Trophoblast cell (in vitro differentiated cells and primary cell): Measurements from ENCODE around the gene MSANTD2.

Experiments
- DNase-seq, 2 donors: peaks; one replicate each; pipeline ENCODE4 v3.0.0-alpha.2; 2016
- H2AFZ ChIP-seq: 2 replicates; pipeline ENCODE4 v1.6.1; 2013; ENCODE audit warnings: low read length, moderate library complexity, mild to moderate bottlenecking; ENCODE audit not compliant: insufficient read depth, poor library complexity
- H2AK5ac ChIP-seq: 2 replicates; pipeline ENCODE4 v1.6.1; 2013; ENCODE audit warnings: mild to moderate bottlenecking, low read length
- H2BK120ac ChIP-seq: 2 replicates; pipeline ENCODE4 v1.6.1; 2013; ENCODE audit warnings: low read length, mild to moderate bottlenecking, moderate library complexity; ENCODE audit not compliant: insufficient read depth, poor library complexity
- H2BK12ac ChIP-seq: 2 replicates; pipeline ENCODE4 v1.6.1; 2013; ENCODE audit warnings: mild to moderate bottlenecking, low read length, moderate library complexity
- H2BK5ac ChIP-seq: 2 replicates; pipeline ENCODE4 v1.6.1; 2013; ENCODE audit warnings: low read length, low read depth, moderate library complexity, mild to moderate bottlenecking; ENCODE audit not compliant: poor library complexity
- H3K14ac ChIP-seq: 2 replicates; pipeline ENCODE4 v1.6.1; 2013; ENCODE audit warnings: mild to moderate bottlenecking, low read length
- H3K18ac ChIP-seq: 2 replicates; pipeline ENCODE4 v1.6.1; 2013; ENCODE audit warnings: mild to moderate bottlenecking, low read length
- H3K23ac ChIP-seq: 2 replicates; pipeline ENCODE4 v1.6.1; 2013; ENCODE audit warnings: low read length
- H3K27ac ChIP-seq: 2 replicates; pipeline ENCODE4 v1.5.1; 2013; ENCODE audit warnings: low read depth, mild to moderate bottlenecking, inconsistent platforms, low read length, moderate library complexity
- H3K27me3 ChIP-seq: 2 replicates; pipeline ENCODE4 v1.6.1; 2013; ENCODE audit warnings: inconsistent platforms, mild to moderate bottlenecking, low read length, moderate library complexity; ENCODE audit not compliant: insufficient read depth
- H3K36me3 ChIP-seq, 2 experiments: 1 replicate in 1 of 2; 2 replicates in 1 of 2; pipeline ENCODE4 v1.6.1; 2013; ENCODE audit warnings: low read length in 2 of 2, mild to moderate bottlenecking in 2 of 2, moderate library complexity in 1 of 2; ENCODE audit not compliant: insufficient read depth in 2 of 2, control insufficient read depth in 1 of 2
- H3K4ac ChIP-seq: 2 replicates; pipeline ENCODE4 v1.6.1; 2013; ENCODE audit warnings: low read depth, mild to moderate bottlenecking, low read length, moderate library complexity
- H3K4me1 ChIP-seq, 2 experiments: 1 replicate in 1 of 2; 2 replicates in 1 of 2; pipeline ENCODE4 v1.6.1; 2013; ENCODE audit warnings: low read length in 2 of 2, mild to moderate bottlenecking in 2 of 2, moderate library complexity in 1 of 2; ENCODE audit not compliant: insufficient read depth in 2 of 2, control insufficient read depth in 1 of 2
- H3K4me2 ChIP-seq: 2 replicates; pipeline ENCODE4 v1.6.1; 2013; ENCODE audit warnings: inconsistent platforms, mild to moderate bottlenecking, low read length, moderate library complexity
- H3K4me3 ChIP-seq: 2 replicates; pipeline ENCODE4 v1.5.1; 2013; ENCODE audit warnings: mild to moderate bottlenecking, low read depth, low read length, inconsistent platforms
- H3K79me1 ChIP-seq: one replicate; pipeline ENCODE4 v1.6.1; 2013; ENCODE audit warnings: low read length
- H3K79me2 ChIP-seq: 2 replicates; pipeline ENCODE4 v1.6.1; 2013; ENCODE audit warnings: low read length, mild to moderate bottlenecking; ENCODE audit not compliant: control insufficient read depth, insufficient read depth, poor library complexity
- H3K9ac ChIP-seq: 2 replicates; pipeline ENCODE4 v1.6.1; 2013; ENCODE audit warnings: mild to moderate bottlenecking, low read length
- H3K9me3 ChIP-seq: 2 replicates; pipeline ENCODE4 v1.6.1; 2013; ENCODE audit warnings: low read depth, mild to moderate bottlenecking, control low read depth, inconsistent platforms, low read length; ENCODE audit not compliant: insufficient read depth
- H4K12ac ChIP-seq: 2 replicates; pipeline ENCODE4 v1.6.1; 2013; ENCODE audit warnings: low read depth, mild to moderate bottlenecking, low read length, moderate library complexity
- H4K8ac ChIP-seq: 2 replicates; pipeline ENCODE4 v1.6.1; 2013; ENCODE audit warnings: low read depth, mild to moderate bottlenecking, low read length, moderate library complexity
- H4K91ac ChIP-seq: one replicate; pipeline ENCODE4 v1.6.1; 2013; ENCODE audit warnings: low read depth, mild to moderate bottlenecking, low read length, moderate library complexity
- WGBS: extraction: QIAGEN DNeasy Blood & Tissue Kit; methylation state at CpG from one replicate; pipeline ENCODE4 v1.1.7; 2013; ENCODE audit warnings: missing lambda C conversion rate; ENCODE audit not compliant: insufficient read length, insufficient coverage; ENCODE audit errors: extremely low coverage; 5-methylcytosine and 5-hydroxymethylcytosine counted together

Gene MSANTD2

GRCh38 chr11:124811399-124812125 lies 11.4 kb upstream of the MSANTD2 start:
- H3K27ac ChIP-seq: no peak overlapping the region
- H4K8ac ChIP-seq: no peak overlapping the region
- no peak overlapping the region for H4K12ac ChIP-seq
- no peak overlapping the region for H2AK5ac ChIP-seq
- no peak overlapping the region for H2BK120ac ChIP-seq
- no peak overlapping the region for H2BK5ac ChIP-seq
- no peak overlapping the region for H3K4ac ChIP-seq
- no peak overlapping the region for H3K23ac ChIP-seq
- no peak overlapping the region for H4K91ac ChIP-seq
- H3K4me3 ChIP-seq: no peak overlapping the region
- H3K79me1 ChIP-seq: no peaks in the 10 kb centered on the region
- H3K79me2 ChIP-seq: no peaks in the 10 kb centered on the region
- no peaks in the 10 kb centered on the region for H3K4me1 ChIP-seq
- no peak overlapping the region for H2AFZ ChIP-seq
- DNase-seq: peak; percentile 92 to 98
- H3K27me3 ChIP-seq: no peaks in the 10 kb centered on the region
- no peak overlapping the region for H3K9ac ChIP-seq
- H3K18ac ChIP-seq: no peak overlapping the region
- no peak overlapping the region for H3K14ac ChIP-seq
- H2BK12ac ChIP-seq: no peak overlapping the region
- no CpG with 5 or more reads among the region's 10 CpGs for WGBS
- H3K4me2 ChIP-seq: no peak overlapping the region
- no peaks in the 10 kb centered on the region for H3K36me3 ChIP-seq
- no peaks in the 10 kb centered on the region for H3K9me3 ChIP-seq

- WGBS: no CpG with 5 or more reads among the region's 6 CpGs
- H3K4me3 ChIP-seq: no peak overlapping the region
- DNase-seq: no peak
- H4K12ac ChIP-seq: no peak overlapping the region
- H3K79me1 ChIP-seq: no peaks in the 10 kb centered on the region
- no peak overlapping the region for H3K27ac ChIP-seq
- H2BK5ac ChIP-seq: no peak overlapping the region
- no peaks in the 10 kb centered on the region for H3K27me3 ChIP-seq
- no peak overlapping the region for H2BK120ac ChIP-seq
- no peak overlapping the region for H3K23ac ChIP-seq
- no peak overlapping the region for H3K18ac ChIP-seq
- no peak overlapping the region for H4K91ac ChIP-seq
- H3K14ac ChIP-seq: no peak overlapping the region
- H3K4ac ChIP-seq: no peak overlapping the region
- no peaks in the 10 kb centered on the region for H3K79me2 ChIP-seq
- H2BK12ac ChIP-seq: no peak overlapping the region
- no peak overlapping the region for H2AK5ac ChIP-seq
- no peak overlapping the region for H4K8ac ChIP-seq
- H3K4me1 ChIP-seq: no peaks in the 10 kb centered on the region
- no peaks in the 10 kb centered on the region for H3K36me3 ChIP-seq
- H3K9me3 ChIP-seq: no peaks in the 10 kb centered on the region
- H3K4me2 ChIP-seq: no peak overlapping the region
- H2AFZ ChIP-seq: no peak overlapping the region
- no peak overlapping the region for H3K9ac ChIP-seq
These were observed 7.6 kb upstream of the MSANTD2 start for GRCh38 chr11:124807660-124808270.

DNA sequence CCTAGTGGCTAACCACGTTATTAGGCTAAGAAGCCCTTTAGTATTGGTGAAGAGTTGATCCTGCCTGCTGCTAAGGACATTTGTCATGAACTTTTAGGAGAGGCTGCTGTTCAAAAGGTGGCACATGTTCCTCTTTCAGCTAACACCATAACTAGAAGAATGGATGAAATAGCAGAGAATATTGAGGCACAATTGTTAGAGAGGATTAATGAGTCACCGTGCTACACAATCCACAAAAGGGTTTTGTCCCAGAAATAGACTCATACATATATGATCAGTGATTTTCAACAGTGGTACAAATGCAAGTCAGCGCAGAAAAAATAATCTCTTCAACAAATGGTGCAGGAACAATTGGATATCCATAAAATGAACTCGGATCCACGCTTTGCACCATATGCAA lies 7.0 kb upstream of the MSANTD2 start:
- Histone ChIP-seq H3K9me3 (no peaks in the 10 kb centered on the region), H2BK5ac (no peak overlapping the region), H3K9ac (no peak overlapping the region), H2AFZ (no peak overlapping the region), H3K4me1 (no peaks in the 10 kb centered on the region), H2BK120ac (no peak overlapping the region), H4K91ac (no peak overlapping the region), H2BK12ac (no peak overlapping the region), H3K36me3 (no peaks in the 10 kb centered on the region), H3K4ac (no peak overlapping the region), H3K4me2 (no peak overlapping the region), H3K18ac (no peak overlapping the region), H4K12ac (no peak overlapping the region), H3K79me2 (no peaks in the 10 kb centered on the region), H3K27ac (no peak overlapping the region), H3K23ac (no peak overlapping the region), H3K4me3 (no peak overlapping the region), H3K14ac (no peak overlapping the region), H3K27me3 (no peaks in the 10 kb centered on the region), H3K79me1 (no peaks in the 10 kb centered on the region), H2AK5ac (no peak overlapping the region), H4K8ac (no peak overlapping the region)
- DNase-seq: no peak
- no CpG with 5 or more reads among the region's 5 CpGs for whole genome bisulfite sequencing

- Histone ChIP-seq H3K23ac (no peak overlapping the region), H2BK12ac (no peak overlapping the region), H3K18ac (no peak overlapping the region), H2BK120ac (no peak overlapping the region), H4K12ac (no peak overlapping the region), H2BK5ac (no peak overlapping the region), H3K9me3 (no peaks in the 10 kb centered on the region), H3K79me2 (peaks cover 7% of the 10 kb centered on the region), H3K9ac (no peak overlapping the region), H3K4me1 (peaks cover 0 to 4% of the 10 kb centered on the region in 2 experiments), H3K4me3 (no peak overlapping the region), H2AFZ (no peak overlapping the region), H3K27me3 (no peaks in the 10 kb centered on the region), H3K14ac (no peak overlapping the region), H3K79me1 (peaks cover 8% of the 10 kb centered on the region), H4K8ac (no peak overlapping the region), H2AK5ac (no peak overlapping the region), H3K4me2 (no peak overlapping the region), H4K91ac (no peak overlapping the region), H3K27ac (no peak overlapping the region), H3K36me3 (no peaks in the 10 kb centered on the region), H3K4ac (no peak overlapping the region)
- no peak for DNase-seq
- WGBS: no CpG with 5 or more reads among the region's 3 CpGs
These were observed 4.7 kb upstream of the MSANTD2 start for GRCh38 chr11:124804884-124805283.
